HG03045 (cell line): Measurements from ENCODE around the gene EPN1.

Experiments used
- ATAC-seq: cut with Tn5 transposase; IDR thresholded peaks from one replicate; pipeline ENCODE4 v1.9.1; 2021; ENCODE audit warnings: mild to moderate bottlenecking, moderate library complexity; ENCODE audit not compliant: unreplicated experiment

The EPN1 gene

DNA sequence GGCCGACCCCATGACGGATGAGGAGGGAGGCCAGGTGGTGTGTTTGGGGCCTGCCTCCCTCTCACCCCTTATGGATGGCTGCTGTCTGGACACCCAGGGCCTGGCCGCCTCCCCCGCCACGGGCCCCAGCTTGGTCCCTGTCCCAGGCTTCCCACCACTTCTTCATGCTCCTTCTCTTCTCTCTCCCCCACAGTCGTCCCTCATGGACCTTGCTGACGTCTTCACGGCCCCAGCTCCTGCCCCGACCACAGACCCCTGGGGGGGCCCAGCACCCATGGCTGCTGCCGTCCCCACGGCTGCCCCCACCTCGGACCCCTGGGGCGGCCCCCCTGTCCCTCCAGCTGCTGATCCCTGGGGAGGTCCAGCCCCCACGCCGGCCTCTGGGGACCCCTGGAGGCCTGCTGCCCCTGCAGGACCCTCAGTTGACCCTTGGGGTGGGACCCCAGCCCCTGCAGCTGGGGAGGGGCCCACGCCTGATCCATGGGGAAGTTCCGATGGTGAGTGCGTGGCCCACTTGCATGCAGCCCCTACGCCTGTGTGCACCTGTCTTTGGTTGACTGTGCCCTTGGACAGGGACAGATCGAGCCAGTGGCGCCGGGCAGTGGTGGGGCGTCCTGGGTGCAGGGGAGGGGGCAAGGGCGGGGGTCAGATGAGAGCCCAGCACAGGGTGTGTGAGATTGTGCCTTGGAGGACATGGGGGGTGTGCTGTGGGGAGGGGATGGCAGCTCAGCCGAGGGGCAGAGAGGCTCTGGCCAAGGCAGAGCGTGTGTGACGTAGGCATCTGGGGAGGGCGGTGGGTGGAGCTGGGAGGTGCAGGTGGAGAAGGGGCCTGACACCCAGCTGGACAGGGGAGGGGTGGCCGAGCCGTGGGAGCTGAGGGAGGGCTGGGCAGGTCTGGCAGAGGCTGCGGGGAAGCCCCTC lies 16.8 kb downstream of the EPN1 start:
- no peak for ATAC-seq

DNA sequence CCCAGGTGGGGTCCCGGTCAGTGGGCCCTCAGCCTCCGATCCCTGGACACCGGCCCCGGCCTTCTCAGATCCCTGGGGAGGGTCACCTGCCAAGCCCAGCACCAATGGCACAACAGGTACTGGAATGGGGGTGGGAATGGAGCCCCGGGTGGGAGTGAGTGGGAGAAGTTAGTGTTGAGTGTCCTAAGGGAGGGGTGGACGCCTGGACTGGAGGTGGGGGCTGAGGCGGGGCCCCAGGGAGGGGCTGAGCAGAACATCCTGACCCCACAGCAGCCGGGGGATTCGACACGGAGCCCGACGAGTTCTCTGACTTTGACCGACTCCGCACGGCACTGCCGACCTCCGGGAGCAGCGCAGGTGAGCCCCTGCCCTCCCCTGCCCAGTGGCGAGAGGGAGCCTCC lies 17.7 kb downstream of the EPN1 start:
- ATAC-seq = no peak

- no peak for ATAC-seq
Measured at GRCh38 chr19:55693336-55693974, 18.4 kb downstream of the EPN1 start.

DNA sequence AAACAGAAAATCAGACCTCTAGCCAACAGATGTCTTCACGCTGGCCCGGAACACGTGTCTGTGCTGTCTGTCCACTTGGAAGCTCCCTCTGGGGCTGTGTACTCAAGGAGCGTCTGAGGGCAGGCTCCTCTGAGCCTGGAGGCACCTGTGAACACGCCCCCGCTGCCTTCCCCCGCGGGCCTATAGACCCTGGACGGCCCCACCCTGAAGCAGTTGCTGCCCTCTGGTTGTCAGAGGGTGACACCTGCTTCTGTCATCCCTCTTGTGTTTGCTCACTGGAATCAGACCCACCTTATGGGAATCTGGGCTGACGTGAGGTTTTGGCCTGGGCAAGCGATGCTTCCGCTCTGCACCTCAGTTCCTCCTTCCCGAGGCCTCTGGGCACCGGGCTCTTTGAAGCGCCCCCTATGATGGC lies 19.2 kb downstream of the EPN1 start:
- ATAC-seq = no peak

DNA sequence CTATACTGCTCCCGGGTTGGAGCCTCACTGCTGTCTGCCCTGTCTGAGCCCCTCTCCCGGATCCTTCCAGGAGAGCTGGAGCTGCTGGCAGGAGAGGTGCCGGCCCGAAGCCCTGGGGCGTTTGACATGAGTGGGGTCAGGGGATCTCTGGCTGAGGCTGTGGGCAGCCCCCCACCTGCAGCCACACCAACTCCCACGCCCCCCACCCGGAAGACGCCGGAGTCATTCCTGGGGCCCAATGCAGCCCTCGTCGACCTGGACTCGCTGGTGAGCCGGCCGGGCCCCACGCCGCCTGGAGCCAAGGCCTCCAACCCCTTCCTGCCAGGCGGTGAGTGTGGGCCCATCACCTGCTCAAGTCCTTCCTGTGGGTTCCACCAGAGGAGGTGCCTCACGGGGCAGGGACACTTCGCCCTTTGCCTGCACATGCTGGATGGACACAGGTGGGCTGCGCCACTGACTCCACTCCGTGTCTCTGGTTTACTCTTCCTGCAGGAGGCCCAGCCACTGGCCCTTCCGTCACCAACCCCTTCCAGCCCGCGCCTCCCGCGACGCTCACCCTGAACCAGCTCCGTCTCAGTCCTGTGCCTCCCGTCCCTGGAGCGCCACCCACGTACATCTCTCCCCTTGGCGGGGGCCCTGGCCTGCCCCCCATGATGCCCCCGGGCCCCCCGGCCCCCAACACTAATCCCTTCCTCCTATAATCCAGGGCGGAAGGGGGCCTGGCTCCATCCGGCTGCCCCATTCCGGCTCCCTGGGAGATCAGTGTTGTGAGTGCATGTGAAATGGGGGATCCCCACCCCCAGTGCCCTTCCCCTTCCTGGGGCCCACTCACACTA lies 19.8 kb downstream of the EPN1 start:
- ATAC-seq = no peak

GRCh38 chr19:55695511-55696290 lies 20.7 kb downstream of the EPN1 start:
- ATAC-seq = no peak

DNA sequence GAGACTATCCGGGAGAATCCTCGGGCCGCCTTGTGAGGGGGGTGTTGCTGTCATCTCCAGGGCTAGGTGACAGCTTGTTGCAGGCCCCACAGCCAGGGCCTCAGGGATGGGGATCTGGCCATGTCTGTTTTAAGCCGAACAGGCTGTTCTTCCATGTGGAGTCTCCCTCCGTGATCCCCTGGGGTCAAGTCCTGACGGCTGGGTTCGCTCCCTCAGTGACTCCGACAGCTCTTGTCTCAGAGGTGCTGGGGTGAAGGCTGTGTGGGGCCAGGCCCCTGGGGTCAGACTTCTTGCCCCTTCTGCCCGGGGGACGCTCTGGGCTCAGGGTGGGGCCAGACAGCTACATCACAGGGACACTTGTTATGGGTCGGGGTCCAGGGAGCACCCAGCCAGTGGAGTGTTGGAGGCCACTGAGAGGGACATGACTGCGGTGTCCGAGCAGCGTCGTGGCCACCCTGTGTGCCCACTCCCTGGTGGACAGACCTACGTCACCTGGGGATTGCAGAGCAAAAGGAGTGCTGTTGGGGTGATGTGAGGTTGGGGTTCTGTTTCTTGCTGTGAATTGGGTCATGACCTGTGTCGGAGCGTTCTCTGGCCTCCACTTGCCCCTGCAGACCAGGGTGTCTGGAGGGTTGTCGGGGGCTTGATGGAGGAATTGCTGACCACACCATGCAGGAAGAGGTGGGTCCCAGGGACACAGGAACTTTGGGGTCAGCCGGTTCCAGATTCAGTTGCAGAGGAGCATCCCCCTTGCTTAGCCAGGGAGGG lies 21.5 kb downstream of the EPN1 start:
- no peak for ATAC-seq

- ATAC-seq = no peak
Measured at GRCh38 chr19:55697069-55697440, 22.0 kb downstream of the EPN1 start.

GRCh38 chr19:55697698-55698097 lies 22.7 kb downstream of the EPN1 start:
- no peak for ATAC-seq

DNA sequence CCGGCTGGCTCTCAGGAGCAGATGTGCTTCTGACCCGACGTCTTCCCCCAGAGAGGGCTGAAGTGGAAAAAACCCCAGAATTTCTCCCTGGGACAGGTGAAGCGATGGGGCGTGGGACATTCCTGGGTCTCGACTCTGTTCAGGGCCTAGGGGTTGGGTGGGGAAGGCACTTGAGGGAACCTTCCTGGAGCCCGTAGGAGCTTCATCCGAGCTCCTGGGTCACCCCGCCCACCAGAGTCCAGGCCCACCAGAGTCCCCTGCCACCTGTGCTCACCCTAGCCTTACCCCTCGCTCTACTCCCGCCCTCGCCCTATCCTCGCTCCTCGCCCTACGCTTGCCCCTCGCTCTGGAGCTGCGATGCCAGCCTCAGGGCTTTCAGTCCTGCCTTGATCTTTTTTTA lies 23.2 kb downstream of the EPN1 start:
- ATAC-seq = no peak

GRCh38 chr19:55699221-55699620 lies 24.2 kb downstream of the EPN1 start:
- no peak for ATAC-seq

GRCh38 chr19:55700813-55701212 lies 25.8 kb downstream of the EPN1 start:
- no peak for ATAC-seq

DNA sequence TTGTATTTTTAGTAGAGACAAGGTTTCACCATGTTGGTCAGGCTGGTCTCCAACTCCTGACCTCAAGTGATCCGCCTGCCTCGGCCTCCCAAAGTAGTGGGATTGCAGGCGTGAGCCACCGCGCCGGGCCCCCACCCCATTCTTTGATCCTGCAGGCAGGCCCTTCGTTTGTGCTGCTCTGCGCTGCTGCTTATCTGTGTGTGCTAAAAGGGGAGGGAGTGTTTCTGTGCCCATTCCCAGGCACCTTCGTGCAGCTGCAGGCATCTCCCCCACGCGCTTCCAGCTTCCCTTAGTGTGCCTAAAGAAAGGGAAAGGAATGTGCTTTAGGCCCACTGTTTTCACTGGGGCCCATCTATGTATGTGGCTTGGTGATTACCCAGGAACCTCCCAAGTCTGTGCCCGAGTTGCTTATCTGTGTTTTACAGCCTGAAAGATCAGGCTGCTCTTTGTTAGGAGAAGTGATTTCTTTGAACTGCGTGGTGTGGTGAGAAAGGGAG lies 27.2 kb downstream of the EPN1 start:
- ATAC-seq = no peak

DNA sequence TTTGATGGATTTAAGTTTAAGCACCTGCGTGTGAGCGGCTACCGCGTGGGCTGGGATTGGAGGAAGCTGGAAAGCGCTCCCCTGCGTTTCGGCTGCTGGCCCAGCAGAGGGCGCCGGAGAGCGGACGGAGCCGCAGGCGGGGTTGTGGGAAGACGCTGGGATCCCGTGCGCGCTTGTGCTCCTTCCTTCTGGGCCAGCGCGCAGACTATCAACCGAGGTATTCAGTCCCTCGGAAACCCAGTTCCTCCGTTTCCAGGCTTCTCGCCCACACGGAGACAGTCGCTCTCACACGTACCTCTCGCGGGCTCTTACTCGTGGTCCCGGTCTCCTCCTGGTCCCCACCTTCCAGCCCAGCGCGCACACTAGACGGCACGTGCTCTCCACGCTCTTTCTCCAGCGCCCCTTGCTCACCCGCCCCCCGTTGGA lies 28.8 kb downstream of the EPN1 start:
- ATAC-seq = no peak

GRCh38 chr19:55704494-55705245 lies 29.6 kb downstream of the EPN1 start:
- ATAC-seq = no peak

DNA sequence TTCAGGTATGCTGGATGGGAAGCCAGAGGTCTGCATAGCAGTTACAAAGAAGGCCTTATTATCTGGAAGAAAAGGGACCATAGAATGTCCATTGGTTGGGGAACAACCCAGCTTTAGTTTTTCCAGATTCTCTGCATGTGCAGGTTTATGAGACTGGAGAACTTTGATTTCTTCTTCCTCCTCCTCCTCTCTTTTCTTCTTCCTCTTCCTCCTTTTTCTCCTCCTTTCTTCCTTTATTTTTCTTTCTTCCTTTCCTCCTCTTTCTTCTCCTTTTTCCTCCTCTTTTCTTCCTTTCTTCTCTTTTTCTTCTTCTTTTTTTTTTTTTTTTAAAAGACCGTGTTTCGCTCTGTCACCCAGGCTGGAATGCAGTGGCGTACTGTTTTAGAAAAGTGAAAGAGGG lies 30.9 kb downstream of the EPN1 start:
- no peak for ATAC-seq

- no peak for ATAC-seq
Measured at GRCh38 chr19:55711719-55712118, 36.7 kb downstream of the EPN1 start.

DNA sequence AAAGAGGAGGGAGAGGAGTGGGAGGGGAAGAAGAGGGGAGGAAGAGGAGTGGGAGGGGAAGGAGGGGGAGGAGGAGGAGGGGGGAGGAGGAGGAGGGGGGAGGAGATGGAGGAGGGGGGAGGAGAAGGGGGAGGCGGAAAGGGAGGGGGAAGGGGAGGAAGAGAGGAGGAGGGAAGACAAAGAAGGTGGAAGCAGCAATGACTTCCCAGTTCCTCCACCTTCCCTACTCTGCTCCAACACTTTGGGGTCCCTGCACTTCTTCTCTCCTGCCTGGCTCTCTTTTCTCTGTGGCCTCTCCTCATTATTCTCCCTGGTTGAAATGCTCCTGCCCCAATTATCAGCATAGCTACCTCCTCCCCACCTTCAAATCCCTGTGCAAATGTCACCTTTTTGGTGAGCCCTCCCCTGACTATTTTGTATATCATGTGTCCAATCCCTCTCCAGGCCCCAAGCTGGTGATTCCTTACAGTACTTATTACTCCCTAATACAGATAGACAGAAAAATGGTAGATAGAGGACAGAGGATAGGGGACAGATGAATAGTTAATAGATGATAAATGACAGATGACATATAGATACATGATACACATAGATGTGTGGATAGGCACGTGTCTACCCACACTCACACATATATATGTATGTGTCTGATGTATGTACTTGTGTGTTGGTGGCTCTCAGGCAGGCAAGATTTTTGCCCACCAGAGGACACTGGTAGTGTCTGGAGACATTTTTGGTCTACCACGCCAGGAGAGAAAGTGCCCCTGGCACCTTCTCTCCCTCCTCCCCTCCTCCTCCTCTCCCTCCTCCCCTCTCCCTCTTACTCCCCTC lies 38.0 kb downstream of the EPN1 start:
- ATAC-seq = no peak
